SHP77 treated with DMSO at 0.1 percent for 48 hours (cell line): ENCODE measurements around the gene CEL.

Experiments used
- DNase-seq: peaks from one replicate; lab custom pipeline; 2025; lab: John Stamatoyannopoulos, UW

CEL gene

GRCh38 chr9:133104718-133105460, 43.1 kb downstream of the CEL start:
- no peak for DNase-seq

- no peak for DNase-seq
Measured at GRCh38 chr9:133105461-133105770, 43.6 kb downstream of the CEL start.

- DNase-seq = no peak
Measured at GRCh38 chr9:133106511-133107244, 44.9 kb downstream of the CEL start.

GRCh38 chr9:133107245-133107722, 45.5 kb downstream of the CEL start:
- no peak for DNase-seq

GRCh38 chr9:133107961-133108793, 46.4 kb downstream of the CEL start:
- no peak for DNase-seq

- no peak for DNase-seq
Measured at GRCh38 chr9:133108794-133109641, 47.2 kb downstream of the CEL start.

GRCh38 chr9:133109931-133110650, 48.3 kb downstream of the CEL start:
- no peak for DNase-seq

- no peak for DNase-seq
Measured at GRCh38 chr9:133111808-133112662, 50.3 kb downstream of the CEL start.

- no peak for DNase-seq
Measured at GRCh38 chr9:133112663-133113026, 50.9 kb downstream of the CEL start.

GRCh38 chr9:133113163-133113948, 51.6 kb downstream of the CEL start:
- DNase-seq = no peak

GRCh38 chr9:133113949-133114885, 52.4 kb downstream of the CEL start:
- peak; percentile 33 for DNase-seq

GRCh38 chr9:133114886-133115603, 53.3 kb downstream of the CEL start:
- DNase-seq = no peak

- no peak for DNase-seq
Measured at GRCh38 chr9:133115604-133116345, 54.0 kb downstream of the CEL start.

- DNase-seq = no peak
Measured at GRCh38 chr9:133116346-133117231, 54.8 kb downstream of the CEL start.

GRCh38 chr9:133117271-133118178, 55.7 kb downstream of the CEL start:
- DNase-seq = no peak
